Muscle of back (tissue), 11 donors: ENCODE measurements around the gene POLDIP3. TPM values are rescaled to one million over a fixed set of nuclear protein-coding genes. Genes with fewer than 3 reads are reported as not detected.
A peak's percentile ranks its signal among the peaks of the same experiment; 100 is the strongest.
"Not testable (repeated sequence)": the region's sequence is repeated elsewhere in the genome, so short reads cannot be mapped to it uniquely, and the experiment has no call there.

Source experiments
- DNase-seq, 3 donors: peaks; one replicate each; pipeline versions ENCODE4 v3.0.0 to v3.0.0-alpha.2; 2013
- polyA plus RNA-seq, 10 donors: library from polyadenylated mRNA; unstranded; fragments of 120-200 nt; gene quantifications; one replicate each; pipeline ENCODE4 v1.2.1, GENCODE V29; 2013; ENCODE audit not compliant: insufficient read length in 10 of 10

POLDIP3 gene
- polyA plus RNA-seq, 10 donors: 51.5 to 65.6 (median 56.9) TPM

DNA sequence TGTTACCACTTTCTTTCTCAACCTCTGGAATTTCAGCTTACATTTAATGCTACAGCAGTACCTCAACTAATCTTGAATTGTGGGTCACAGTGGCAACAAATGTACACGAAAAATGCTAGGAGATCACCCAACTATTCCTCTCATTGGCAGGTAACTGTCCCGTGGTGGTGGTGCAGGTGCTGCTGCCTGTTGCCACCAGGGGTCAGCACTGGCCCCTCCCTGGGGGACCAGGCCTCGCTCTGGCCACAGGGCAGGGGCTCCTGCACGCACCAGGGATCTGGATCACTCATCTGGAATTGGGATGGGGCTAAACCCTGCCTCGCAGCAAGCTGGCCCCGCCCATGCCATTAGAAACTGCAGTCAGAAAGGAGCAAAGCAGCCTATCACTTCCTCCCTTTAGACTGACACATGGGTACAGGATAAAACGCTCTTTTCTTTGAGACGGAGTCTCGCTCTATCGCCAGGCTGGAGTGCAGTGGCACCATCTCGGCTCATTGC is 6.9 kb upstream of the POLDIP3 start:
- DNase-seq: peak; percentile 48 to 73 (median 55)

DNA sequence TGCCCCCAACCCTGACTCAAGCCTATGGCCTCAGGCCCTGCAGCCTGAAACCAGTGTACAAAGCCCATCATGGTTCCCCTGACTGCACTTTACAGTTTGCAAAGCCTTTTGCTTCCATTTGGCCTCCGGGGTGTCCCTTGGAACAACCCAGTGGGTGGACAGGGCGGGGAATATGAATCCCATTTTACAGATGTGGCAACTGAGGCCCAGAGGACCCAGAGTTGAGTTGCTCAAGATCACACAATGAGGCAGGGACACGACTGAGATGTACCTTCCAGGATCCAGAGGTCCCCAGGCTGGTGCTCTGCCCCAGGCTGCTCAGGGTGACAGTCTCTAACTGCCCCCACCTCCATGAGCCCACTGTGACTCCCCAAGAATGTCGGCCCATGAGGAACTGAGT is 5.4 kb upstream of the POLDIP3 start:
- DNase-seq: no peak

DNA sequence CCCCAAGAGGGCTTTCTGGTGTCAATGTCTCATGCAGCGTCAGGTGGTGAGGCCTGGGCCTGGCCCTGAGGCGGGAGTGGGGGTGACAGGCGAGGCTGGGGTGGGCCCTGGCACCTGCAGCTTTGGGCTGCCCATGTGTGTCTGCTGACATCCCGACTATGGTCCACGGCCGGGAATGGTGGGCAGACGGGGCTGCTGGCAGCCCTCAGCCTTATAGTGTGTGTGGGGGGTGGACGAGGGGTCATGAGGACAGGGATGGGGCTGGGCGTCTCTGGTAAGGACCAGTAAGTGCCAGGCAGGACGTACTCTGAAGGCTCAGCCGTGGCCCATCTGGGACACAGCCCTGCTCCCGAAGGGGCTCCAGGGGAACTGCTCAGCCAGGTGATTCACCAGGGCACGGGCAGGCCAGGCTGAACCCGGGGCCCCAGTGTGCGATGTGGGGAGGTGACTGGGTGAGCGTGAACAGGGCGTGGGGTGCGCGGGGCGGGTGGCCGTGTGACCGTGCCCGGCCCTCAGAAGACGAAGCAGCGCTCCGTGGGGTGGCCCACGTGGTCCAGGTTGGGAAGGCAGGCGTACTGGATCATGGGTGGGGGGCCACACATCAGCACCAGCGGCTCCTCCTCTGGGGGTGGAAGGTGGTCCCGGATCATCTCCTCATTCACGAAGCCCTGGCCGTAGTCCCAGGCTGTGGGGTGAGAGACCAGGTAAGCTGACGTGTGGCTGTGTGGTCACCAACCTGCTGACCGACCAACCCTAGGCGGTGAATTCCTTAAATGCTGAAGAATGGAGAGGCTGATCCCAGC is 4.8 kb upstream of the POLDIP3 start:
- DNase-seq: no peak

DNA sequence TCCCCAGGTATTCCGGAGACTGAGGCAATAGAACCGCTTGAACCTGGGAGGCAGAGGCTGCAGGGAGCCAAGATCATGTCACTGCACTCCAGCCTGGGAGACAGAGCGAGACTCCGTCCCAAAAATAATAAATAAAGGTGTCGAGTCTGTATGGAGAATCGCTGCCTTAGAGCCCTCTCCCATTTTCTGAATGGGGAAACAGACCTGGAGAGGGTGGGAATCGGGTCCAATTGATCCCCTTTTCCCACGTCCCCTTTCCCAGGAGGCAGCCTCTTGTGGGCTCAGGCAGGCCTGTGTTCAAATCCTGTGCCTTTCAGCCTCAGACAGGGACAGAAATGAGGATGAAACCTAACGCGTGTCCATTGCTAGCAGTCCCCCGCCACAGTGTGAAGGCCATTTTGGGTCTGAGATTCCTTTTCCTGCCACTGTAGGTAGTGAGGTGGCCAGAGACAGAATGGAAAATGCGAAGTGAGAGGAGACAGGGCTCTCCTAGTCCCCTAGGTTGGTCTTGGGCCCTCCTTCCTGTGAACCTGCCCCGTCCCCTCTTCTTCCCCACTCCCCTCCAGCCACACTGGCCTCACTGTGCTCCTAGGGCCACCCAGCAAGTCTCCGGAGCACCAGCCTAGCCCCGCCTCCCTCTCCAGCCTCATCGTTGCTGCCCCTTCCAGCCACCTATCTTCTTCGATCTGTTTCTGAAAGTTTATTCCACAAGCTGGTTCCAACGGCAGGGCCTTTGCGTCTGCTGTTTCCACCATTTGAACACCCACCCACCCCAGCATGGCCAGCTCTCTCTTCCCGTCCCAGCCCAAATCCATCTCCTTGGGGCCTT is 2.7 kb upstream of the POLDIP3 start:
- DNase-seq: no peak

DNA sequence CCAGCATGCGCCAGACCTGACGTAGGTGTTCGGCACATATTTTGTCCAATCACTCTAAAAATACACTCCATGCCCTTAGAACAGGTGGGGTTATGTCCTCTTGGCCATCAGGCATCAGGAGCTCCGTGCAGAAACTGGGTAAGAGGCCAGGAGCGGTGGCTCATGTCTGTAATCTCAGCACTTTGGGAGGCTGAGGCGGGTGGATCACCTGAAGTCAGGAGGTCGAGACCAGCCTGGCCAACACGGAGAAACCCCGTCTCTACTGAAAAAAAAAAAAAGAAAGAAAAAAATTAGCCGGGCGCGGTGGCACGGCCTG is 1.1 kb upstream of the POLDIP3 start:
- not testable (repeated sequence) for DNase-seq

DNA sequence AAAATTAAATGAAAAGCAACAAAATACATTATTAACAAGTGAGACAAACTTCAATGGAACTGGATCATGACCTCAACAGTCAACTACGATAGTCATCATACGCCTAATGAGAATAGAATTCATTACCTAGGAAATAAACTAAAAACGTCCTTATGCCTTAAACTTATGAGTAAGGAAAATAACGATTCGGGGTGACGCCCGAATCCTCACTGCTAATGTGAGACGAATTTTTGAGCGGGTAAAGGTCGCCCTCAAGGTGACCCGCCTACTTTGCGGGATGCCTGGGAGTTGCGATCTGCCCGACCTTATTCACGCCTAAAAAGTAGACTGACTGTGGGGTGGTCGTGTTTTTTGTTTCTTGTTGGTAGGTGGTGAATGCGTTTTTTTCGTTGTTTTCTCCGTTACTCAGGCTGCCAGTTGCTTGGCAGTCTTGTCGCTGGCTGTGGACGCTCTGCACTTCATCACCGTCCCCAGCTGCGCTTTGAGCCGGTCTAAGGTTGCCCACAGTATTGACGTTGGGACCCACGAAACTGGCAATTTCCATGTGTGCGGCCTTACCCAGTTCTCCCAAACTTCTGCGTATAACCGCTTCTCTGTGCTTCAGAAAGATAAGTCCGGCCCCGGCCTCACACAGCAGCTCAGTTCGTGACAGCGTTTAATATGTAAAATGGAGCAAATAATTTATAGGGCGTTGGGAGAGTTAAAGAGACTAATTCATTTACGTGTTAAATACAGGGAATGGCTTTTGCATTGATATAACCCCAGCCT is 593 bp upstream of the POLDIP3 start:
- DNase-seq: peak; percentile 95 to 99 (median 97)

DNA sequence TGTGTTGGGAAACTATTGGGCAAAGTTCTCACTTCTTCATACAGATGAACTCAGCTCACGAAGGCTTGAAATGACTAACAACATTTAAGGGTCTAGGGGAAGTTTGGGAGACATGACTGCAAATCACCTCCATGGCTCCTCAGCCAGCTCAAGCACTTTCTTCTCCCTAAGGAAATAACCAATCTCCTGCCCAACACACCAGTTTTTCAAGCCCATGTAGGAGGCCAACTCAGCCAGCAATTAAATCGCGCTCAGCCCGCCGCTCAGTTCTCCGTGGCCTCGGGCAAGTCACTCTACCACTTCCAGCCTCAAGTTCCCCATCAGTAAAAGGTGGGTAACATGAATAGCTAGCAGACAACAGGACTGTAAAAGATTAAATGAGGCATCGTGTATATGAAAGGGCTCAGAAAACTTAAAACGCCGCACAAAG is 796 bp downstream of the POLDIP3 start:
- DNase-seq: no peak

DNA sequence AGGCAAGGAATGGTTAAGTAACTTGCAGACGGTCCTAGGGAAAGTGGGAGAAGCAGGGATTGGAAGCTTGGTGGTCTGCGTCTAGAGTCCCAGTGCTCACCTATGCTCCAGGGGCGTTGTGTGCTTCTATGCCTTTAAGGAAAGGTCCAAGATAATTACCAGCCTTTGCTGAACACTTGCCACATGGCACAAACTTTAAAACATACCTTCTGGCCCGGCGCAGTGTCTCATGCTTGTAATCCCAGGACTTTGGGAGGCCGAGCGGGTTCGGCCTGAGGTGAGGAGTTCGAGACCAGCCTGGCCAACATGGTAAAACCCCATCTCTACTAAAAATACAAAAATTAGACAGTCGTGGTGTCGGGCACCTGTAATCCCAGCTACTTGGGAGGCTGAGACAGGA is 2.3 kb downstream of the POLDIP3 start:
- no peak for DNase-seq

DNA sequence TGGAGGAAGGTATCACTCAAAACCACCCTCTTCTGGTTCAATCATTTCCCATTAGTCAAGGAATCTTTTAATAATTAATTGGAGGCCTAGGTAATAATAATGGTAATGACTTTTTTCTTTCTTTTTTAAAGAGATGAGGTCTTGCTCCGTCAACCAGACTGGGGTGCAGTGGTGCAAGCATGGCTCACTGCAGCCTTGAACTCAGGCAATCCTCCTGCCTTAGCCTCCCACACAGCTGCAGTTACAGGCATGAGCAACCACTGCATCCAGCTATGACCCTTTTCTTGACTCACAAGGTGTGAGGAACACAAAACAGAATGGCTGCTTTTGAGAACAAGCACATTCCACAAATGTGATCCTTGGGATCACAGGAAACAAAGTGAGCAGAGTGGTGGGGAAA is 3.6 kb downstream of the POLDIP3 start:
- DNase-seq: no peak

DNA sequence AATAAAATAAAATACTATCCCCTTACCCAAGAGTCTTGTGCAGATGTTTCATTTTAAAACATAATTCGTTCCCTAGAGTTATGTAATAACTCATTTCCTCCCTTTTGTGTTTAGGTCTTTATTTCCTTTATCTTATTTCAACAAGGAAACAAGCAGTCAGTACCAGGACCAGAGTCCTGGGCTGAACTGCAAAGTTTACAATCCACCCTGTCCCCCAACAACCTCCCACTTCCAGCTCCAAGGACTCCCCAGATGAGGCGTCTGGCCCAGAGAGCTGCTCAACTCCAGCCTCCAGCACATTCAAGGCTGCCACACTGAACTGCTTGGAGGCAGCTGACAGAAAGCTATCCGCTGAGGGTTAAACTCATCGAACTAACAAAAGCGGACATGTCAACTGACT is 4.5 kb downstream of the POLDIP3 start:
- DNase-seq: no peak

DNA sequence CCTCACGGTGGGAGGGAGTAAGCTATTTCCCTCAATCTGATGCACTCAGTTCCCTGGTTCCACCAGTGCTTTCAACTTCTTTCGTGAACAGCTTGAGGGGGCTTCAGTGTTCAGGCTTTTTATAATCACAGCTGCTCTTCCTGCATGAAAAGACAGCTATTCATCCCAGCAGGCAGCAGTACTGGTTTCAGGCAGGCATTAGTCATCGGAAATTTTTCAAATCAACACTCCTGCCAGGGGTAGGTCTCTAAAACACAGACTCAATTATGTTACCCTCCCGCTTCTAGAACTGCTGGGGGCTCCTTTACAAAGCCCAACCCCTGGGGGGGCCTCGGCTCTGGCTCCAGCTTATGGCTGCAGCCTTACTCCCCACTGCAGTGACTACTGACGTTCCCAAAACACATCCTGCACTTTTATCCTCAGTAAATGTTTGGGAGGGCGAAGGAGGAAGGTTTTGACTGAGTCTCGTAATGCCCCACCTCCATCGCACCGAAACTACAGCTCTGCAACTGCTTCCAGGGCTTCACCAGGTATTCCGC is 5.8 kb downstream of the POLDIP3 start:
- peak in 2 of 3 donors; percentile 49 to 58 for DNase-seq

DNA sequence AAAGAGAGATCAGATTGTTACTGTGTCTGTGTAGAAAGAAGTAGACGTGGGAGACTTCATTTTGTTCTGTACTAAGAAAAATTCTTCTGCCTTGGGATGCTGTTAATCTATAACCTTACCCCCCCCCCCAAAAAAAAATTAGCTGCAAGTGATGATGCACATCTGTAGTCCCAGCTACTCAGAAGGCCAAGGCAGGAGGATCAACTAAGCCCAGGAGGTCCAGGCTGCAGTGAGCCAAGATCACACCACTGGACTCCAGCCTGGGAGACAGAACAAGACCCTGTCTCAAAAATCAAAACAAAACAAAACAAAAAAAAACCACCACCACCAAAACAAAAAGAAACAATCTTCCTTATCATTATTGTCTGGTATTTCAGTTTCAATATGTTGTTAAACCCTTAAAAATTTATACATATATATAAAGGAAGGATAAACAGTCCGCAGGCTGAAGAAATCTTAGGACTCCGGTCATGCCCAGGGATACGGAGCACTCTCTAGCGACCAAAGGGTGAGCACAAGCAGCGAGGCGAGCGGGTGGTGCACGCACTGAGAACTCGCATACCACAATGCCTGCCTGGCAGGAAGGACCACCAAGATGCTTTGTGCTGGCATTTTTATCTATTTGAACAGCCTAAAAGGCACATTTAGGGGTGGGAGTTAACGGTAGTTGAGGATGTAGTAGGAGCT is 6.4 kb downstream of the POLDIP3 start:
- no peak for DNase-seq

DNA sequence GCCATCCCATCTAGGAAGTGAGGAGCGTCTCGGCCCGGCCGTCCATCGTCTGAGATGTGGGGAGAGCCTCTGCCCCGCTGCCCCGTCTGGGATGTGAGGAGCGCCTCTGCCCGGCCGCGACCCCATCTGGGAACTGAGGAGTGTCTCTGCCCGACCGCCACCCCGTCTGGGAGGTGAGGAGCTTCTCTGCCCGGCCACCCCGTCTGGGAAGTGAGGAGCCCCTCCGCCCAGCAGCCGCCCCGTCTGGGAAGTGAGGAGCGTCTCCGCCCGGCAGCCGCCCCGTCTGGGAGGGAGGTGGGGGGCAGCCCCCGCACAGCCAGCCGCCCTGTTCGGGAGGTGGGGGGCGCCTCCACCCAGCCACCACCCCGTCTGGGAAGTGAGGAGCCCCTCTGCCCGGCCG is 7.0 kb downstream of the POLDIP3 start:
- not testable (repeated sequence) for DNase-seq

DNA sequence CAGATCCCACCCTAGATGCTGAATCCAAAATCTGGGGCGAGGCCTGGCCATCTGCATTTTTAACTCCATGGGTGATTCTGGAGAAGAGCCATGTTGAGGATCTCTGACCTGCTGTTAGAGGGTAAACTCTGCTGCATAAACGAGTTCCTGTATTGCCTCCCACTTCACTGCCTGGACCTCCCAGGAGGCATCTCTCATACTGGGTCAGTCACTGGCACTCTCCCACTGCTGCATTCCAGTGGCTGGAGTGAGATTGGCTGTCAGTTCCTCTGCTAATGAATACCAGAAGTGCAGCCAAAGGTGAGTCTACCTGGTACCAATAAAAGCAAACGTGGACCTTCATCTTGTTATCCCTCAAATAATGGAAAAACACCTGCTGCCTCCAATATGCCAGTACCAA is 10.3 kb downstream of the POLDIP3 start:
- no peak for DNase-seq

DNA sequence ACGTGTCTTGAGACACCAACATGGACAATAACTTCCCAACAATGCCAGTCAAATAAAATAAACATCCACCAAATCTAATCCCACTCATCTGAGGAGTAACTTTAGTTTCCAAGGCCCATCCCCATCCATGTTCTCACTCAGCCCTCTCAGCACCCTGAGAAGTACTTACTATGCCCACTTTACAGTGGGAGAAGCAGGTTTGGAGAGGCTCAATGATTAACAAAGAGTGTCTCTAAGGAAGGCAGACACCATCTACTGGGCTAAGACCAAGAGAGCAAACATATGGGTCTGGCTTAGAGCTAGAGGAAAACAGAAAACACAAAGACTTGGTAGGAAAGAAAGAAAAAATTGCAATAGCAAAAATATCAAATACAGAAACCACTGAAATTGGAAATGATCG is 11.3 kb downstream of the POLDIP3 start:
- no peak for DNase-seq

DNA sequence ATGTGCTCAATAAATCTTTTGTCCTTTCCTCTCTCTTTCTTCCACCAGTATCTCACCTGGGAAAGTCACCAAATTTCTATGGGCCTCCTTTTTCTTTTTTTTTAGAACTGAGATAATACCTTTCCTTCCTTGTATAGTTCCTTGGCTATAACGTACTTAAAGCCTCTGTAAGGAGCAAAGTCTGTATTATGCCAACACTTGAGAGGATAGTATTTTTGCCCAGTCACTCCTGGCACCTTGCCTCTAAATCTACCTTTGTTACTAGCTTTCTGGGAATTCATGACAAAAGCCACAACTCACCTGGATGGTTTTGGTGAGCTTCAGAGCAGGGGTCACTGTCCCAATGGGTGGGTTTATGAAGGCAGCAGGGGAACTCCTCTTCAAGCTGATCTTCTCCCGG is 12.2 kb downstream of the POLDIP3 start:
- DNase-seq: no peak

DNA sequence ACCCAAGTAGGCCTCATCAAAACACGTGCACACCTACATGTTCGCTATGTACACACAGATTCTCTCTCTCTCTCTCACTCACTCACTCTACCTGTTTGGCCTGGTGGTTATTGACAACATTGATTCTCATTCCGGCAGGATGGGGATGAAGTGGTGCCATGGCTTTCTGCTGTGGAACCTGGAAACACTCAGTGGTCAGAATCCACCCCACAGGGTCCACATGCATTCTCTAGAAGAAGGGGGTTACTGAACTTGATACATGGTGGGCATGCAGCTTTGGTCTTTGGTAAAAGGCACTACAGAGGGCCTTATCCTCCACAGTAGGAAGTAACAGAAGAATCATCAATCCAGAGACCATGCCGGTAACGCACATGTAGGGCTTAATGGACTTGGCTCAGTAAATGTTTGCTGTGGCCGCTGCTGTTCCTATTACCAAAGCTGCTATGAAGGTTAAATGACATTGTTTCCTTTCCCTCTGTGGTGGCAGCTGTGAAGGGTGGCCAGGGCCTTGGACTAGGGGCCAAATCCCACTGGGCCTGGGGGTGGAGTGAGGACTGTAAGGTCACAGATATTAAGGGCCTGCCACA is 12.7 kb downstream of the POLDIP3 start:
- DNase-seq: no peak

DNA sequence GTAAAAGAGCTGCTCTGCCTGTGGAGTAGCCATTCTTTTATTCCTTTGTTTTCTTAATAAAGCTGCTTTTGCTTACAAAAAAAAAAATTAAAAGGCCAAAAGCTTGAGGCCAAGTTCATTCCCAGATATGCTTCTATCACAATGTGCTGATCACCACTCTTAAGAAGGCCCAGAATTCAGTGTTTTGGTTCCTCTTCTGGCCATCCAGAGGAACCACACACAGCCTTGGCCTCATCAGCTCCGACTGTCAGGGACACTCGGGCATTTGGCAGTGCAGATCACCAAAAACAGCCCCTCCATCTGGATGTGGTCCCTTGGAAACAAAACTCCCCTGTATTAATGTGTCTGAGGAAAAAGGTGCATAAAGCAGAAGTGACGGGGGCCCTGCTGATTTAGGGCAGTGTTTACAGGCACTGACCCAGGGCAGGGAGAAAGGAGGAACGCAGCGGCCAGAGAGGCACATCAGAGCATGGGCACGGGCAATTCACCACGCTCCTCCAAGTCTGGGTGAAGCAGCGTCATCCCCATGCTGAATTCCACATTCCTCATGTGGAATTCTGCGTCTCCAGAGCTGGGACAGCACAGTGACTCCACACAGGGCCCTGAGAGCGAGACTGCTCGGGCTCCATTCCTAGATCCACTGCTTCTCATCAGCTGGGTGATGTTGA is 17.7 kb downstream of the POLDIP3 start:
- DNase-seq: no peak

DNA sequence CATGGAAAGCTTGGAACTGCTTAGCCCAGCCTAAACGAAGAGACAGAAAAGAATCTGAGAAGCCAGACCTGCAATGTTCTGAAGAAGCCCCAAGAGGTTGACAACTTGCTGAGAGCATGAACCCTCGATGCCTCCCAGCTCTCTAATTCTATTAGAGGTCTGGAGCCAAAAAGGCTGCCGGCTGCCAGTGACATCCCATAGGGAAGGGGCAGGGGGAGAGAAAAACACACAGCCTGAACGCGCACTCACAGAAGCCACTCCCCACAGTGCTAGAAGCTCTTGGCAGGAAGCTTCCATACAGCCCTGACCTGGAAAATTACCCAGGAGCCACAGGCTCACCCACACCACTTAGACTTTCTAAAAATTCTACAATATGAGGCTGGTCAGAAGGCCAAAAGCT is 18.3 kb downstream of the POLDIP3 start:
- peak in 2 of 3 donors; percentile 65 to 85 for DNase-seq

DNA sequence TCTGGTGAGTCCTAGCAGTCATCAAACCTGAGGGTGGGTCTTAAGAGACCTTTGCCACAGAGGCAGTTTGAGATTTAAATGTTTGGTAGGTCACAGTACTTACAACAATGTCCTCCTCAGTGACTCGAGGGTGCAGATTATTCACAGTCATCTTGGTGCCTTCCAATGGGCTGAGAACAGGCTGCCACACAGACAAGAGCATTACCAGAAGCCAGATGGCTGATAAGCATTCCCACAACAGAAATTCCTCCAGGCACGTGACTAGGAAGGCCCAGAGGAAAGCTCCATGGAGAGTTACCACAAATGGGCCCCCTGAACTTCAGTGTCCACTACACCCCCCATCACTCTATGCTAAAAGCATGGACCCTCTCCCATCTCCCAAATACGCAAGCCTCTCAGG is 19.2 kb downstream of the POLDIP3 start:
- DNase-seq: no peak
